Fibroblast of lung (primary cell): ENCODE measurements around the gene OLFM1.

Source experiments
- CTCF ChIP-seq, 2 donors: IDR thresholded peaks in 1 of 2; conservative IDR thresholded peaks in 1 of 2; 1 replicate in 1 of 2; 2 replicates in 1 of 2; pipeline ENCODE4 v1.5.1; 2011 to 2012; ENCODE audit warnings: low read length in 2 of 2, control low read depth in 1 of 2, inconsistent platforms in 1 of 2, low read depth in 1 of 2, mild to moderate bottlenecking in 1 of 2
- EZH2 ChIP-seq: IDR thresholded peaks from 2 replicates; pipeline ENCODE4 v1.5.1; 2012; ENCODE audit warnings: low read length, control low read depth, mild to moderate bottlenecking; ENCODE audit errors: missing control alignments

- TF ChIP-seq CTCF (conservative IDR thresholded peaks at IDR 0.05 in 1 of 2, IDR thresholded peaks at IDR 0.05 in 1 of 2; ENCODE audit: low read depth in 1 of 2, low read length in 2 of 2) (no peak), EZH2 (no peak)
These were observed 49.7 kb downstream of the OLFM1 start for GRCh38 chr9:135136991-135137832.
